Middle frontal gyrus (tissue), 1 donor: ENCODE results near the gene CNNM3.
"Not testable (repeated sequence)": the region's sequence is repeated elsewhere in the genome, so short reads cannot be mapped to it uniquely, and the experiment has no call there.

Experiments used
- DNase-seq: peaks from one replicate; pipeline ENCODE4 v3.0.0-alpha.2; 2015; ENCODE audit warnings: low spot score; ENCODE audit errors: extremely low spot score

Gene CNNM3

DNA sequence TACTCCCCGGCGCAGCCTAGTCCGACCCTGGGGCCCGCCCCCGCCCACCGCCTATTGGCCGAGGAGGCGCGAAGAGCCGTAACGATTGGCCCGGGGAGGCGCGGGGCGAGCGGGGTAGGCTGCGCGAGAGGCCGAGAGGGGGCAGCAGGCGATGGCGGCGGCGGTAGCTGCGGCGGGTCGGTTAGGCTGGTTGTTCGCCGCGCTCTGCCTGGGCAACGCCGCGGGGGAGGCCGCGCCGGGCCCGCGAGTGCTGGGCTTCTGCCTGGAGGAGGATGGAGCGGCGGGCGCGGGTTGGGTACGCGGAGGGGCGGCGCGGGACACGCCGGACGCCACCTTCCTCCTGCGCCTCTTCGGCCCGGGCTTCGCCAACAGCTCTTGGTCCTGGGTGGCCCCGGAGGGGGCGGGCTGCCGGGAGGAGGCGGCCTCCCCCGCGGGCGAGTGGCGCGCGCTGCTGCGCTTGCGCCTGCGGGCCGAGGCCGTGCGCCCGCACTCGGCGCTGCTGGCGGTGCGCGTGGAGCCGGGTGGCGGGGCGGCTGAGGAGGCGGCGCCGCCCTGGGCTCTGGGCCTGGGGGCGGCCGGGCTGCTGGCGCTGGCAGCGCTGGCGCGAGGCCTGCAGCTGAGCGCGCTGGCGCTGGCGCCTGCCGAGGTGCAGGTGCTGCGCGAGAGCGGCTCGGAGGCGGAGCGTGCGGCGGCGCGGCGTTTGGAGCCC, at the start of gene CNNM3:
CNNM3 (plus strand) TSS at position 142 of the 709 bp plus-strand sequence; CDS start at position 152, 10 bp downstream.
- DNase-seq, result peak; percentile 90

DNA sequence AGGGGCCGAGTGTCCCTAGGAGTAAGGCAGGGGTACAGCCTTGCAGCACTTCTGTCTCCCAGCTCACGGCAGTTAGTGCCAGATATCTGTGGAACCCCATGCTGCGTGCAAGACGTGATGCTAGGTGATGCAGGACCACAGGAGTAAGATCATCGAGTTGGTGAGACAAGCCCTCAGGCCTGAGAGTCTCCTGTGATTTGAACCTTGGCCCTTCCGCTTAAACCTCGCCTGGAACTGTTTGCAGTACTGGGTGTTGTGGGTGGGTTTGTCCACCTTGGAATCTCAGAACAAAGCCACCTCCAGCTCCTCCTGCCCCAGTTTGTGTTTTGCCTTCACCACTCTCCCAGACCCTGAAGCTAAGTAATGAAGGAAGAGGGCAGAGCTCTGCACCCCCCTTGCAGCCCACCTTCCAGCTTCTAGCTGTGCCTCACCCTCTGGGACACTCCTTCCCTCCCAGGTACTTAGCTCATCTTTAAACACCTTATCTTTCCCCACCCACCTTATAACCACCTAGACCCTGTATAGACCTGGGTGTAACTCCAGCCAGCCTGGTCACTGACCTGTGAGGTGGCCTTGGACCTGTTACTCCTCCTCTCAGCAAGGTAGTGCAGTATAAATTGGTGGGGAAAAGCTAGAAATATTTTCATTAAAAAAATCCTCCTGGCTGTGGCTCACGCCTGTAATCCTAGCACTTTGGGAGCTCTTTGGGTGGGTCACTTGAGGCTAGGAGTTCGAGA, 48.8 kb upstream of the CNNM3 start:
- no peak for DNase-seq

DNA sequence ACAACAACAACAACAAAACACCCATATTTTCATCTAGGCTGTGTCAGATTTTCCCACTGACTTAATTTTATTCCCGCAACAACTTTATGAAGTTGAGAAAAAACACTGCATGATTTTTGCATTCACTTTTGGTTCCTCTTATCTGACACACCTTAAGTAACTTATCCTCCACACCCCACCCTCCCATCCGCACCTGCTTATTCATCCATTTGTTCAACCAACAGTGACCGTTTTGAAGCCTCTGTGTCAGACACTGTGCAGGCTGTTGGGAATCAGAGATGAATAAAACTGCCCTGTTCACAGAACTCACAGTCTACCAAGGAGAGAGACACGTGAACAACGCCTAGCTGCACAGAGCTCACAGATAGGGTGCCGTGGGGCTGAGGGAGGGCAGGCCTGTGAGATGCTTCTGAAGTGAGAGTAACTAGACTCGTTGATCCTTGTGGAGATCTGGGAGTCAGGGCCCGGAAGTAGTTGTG, 47.9 kb upstream of the CNNM3 start:
- DNase-seq, result no peak

- no peak for DNase-seq
These were observed 46.3 kb upstream of the CNNM3 start for GRCh38 chr2:96769814-96770213.

DNA sequence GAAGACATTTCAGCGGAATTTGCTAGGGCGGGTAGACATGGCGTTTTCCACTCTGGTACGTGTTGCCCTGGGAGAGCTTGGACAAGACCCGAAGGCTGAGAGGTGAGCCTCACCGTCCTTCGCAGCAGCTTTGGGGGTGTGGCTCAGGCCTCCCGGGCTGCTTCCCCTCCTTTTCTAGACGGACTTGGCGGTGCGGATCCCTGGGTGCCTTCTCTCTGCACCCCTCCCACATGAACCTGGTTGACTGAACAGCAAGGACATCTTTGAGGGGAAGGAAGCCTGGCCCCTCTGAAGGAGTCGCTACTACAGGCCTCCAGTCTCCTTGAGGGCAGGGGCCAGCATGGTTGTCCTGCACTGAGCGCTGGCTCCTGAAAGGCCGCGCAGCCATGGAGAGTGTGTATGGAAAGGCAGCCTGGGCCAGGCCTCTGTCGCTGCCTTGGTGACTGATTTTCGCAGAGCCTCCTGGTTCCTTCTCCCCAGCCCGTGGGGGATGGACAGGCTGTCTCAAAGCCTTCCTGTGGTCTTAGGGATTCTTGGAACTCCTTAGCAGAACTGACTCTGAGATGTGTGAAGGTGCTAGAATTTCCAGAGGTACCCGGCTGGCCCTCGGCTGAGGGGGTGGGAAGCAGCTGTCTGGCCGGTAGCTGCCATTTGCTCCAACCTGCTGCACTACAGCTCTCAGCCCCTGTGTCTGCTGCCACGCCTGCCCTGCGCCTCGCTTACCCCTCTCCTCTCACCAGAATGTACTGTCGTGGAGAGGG, 45.4 kb upstream of the CNNM3 start:
- no peak for DNase-seq

DNA sequence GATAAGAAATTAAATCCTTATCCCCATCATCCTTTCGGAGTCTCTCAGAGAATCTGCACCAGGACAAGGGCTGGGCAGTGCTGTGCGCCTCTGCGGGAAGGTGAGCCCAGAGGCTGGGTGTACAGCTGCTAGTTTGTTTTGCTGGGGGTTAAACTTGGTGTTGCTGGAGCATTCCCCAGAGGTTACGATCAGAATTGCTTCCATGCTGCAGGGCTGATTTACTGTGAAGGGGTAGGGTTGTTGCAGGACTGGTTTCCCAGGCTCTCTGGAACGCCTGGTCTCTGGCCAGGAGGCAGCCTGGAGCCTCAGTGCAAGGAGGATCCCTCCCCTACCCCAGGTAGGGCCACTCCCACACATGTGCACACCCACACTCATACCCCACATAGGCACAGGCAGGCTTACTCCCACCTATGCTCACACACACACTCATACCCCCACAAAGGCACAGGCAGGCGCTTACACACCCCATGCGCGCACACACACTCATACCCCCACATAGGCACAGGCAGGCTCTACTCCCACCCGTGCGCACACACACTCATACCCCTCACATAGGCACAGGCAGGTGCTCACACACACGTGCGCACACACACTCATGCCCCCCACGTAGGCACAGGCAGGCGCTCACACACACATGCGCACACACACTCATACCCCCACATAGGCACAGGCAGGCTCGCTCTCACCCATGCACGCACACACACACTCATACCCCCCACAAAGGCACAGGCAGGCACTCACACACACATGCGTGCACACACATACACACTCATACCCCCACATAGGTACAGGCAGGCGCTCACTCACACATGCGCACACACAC, 44.1 kb upstream of the CNNM3 start:
- no peak for DNase-seq

- no peak for DNase-seq
These were observed 43.0 kb upstream of the CNNM3 start for GRCh38 chr2:96772903-96773671.

- DNase-seq, result no peak
These were observed 42.1 kb upstream of the CNNM3 start for GRCh38 chr2:96773922-96774321.

DNA sequence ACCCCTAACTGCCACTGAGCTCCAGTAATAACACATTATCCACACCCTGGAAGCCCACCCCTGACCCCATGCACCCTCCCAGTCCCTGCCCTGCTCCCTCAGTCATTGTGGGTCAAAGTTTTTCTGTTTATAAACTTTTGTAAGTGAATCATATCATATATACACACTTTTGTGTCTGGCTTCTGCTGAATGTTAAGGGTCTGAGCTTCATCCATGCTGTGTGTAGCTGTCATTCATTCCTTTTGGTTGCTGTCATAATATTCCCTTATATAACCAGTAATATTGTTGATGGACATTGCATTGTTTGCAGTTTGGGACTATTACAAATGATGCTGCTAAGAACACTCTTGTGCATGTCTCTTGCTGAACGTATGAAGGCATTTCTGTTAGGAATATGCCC, 40.9 kb upstream of the CNNM3 start:
- no peak for DNase-seq

DNA sequence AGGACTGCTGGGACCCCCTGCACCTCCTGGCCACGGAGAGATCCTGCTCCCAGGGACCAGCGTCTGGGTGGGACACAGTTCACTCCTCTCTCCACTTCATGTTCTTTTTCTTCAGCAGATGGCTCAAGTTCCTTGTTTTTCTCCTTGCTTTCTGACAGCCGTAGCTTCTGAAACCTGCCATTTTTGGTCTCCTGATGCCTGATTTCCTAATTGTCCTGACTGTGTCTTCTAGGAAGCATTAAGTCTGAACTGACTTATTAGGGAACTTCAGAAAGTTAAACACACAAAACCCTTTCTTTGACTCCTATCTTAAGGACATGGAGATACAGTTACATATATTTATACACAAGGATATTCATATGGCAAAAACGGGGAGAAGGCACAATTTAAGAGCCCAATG, 32.7 kb upstream of the CNNM3 start:
- no peak for DNase-seq

- no peak for DNase-seq
These were observed 28.7 kb upstream of the CNNM3 start for GRCh38 chr2:96787411-96787810.

DNA sequence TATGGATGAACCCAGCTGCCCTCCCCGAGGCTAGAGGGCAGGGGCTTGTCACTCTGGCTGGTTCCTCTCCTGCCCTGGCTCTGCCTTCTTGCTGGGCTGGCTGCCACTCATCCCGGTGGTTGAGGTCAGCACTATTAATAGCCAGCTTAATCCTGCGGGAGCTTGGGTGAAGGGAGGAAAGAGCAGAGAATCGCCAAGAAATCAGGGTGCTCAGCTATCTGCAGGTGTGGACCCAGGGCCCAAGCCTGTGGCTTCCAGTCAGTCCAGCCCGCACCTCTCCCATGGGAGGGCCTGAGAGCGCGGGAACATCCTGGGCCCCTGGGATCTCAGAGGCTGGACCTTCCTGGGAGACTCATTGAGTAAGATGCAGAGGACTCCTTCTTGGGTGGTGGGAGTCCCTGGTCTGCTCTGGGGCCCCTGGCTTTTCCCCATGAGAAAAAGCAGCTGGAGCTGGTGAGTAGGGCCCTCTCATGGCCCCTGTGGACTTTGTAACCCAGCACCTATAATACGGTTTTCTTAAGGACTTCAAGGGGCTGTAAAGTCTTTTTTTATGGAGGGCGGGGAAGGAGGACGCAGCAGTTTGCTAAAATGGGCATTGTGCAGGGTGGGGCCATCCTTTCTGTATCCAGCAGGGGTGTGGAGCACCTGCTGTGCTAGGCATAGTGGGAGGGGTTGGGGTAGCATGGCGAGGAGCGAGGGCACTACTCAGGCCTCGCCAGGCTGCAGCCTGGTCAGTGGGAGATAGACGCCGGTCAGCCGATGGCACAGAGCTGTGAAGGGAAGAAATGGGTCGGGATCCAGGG, 27.4 kb upstream of the CNNM3 start:
- DNase-seq, result no peak

DNA sequence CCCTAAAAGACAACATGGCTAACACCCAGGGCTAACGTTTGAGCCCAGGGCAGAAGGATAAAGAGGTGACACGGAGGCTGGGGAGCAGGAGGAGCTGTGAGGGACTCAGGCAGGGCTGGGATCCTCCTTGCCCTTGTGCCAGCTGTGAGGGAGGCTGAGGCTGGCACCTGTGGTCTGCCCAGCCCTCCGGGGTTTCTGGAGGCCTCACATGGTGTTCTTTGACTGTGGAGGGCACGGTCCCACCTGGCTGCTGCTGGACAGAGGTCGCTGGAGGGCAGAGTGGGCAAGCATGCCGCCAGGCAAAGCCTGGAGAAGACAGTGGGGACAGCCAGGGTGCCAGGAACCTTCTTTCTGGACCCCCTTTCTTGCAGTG, 26.8 kb upstream of the CNNM3 start:
- DNase-seq, result no peak

- DNase-seq, result no peak
These were observed 23.0 kb upstream of the CNNM3 start for GRCh38 chr2:96792772-96793749.

GRCh38 chr2:96795076-96795475, 21.0 kb upstream of the CNNM3 start:
- DNase-seq, result no peak

- DNase-seq, result not testable (repeated sequence)
These were observed 19.6 kb upstream of the CNNM3 start for GRCh38 chr2:96796497-96796896.

GRCh38 chr2:96797066-96797625, 18.9 kb upstream of the CNNM3 start:
- DNase-seq, result no peak
